Measurements from ENCODE around the gene ADARB2. TPM values are rescaled to one million over a fixed set of nuclear protein-coding genes. Genes with fewer than 3 reads are reported as not detected.

Gene ADARB2
- total and polyA plus RNA-seq, 10 of the 15 experiments (the other 5 are each of a cell fraction or from before 2014, with no cell fraction given) = 0.02 to 4.1 (median 0.76) TPM

GRCh38 chr10:1425879-1426278 is 311.4 kb downstream of the ADARB2 start:
- no peaks in the 10 kb centered on the region for H3K79me2 ChIP-seq (ENCODE audit: control insufficient read depth, insufficient read depth, low read length)
- peak; percentile 88 for ATAC-seq
- no TSS peak for BruUV-seq (replicated peaks)
- no peak for TF ChIP-seq CBX5 (IDR thresholded peaks at IDR 0.05; ENCODE audit: low read depth)
- TF ChIP-seq POLR2A (IDR thresholded peaks at IDR 0.05; ENCODE audit: low read depth, low read length) = no peak
- TF ChIP-seq MYC (IDR thresholded peaks at IDR 0.05; ENCODE audit: insufficient read depth, insufficient read length, insufficient replicate concordance, low read length, severe bottlenecking) = no peak
- TF ChIP-seq SRF (IDR thresholded peaks at IDR 0.05; ENCODE audit: low read depth in 2 of 2, low read length in 2 of 2) = no peak
- TF ChIP-seq JUNB (IDR thresholded peaks at IDR 0.05) = peak; percentile 72
- TF ChIP-seq RELB (IDR thresholded peaks at IDR 0.05; ENCODE audit: low read depth) = peak; percentile 34; the same call in 1 of the 2 replicates
- TF ChIP-seq NFYA (IDR thresholded peaks at IDR 0.05; ENCODE audit: borderline replicate concordance, low read depth, low read length) = no peak
- TF ChIP-seq EED (IDR thresholded peaks at IDR 0.05; ENCODE audit: low read depth) = peak; percentile 42; the same call in 1 of the 2 replicates
- peak; percentile 58 for TF ChIP-seq PKNOX1 (IDR thresholded peaks at IDR 0.05)
- TF ChIP-seq BCL11A (IDR thresholded peaks at IDR 0.05; ENCODE audit: low read depth, low read length) = no peak
- TF ChIP-seq PBX3 (IDR thresholded peaks at IDR 0.05; ENCODE audit: insufficient replicate concordance, low read depth, low read length) = no peak
- TF ChIP-seq KLF5 (IDR thresholded peaks at IDR 0.05; ENCODE audit: partially characterized antibody) = no peak
- no peak for TF ChIP-seq ZSCAN29 (IDR thresholded peaks at IDR 0.05)
- TF ChIP-seq IRF3 (IDR thresholded peaks at IDR 0.05) = no peak
- 0 out of 2 replicates have a peak, but pooled peaks have one; percentile 45 for TF ChIP-seq MEF2A (IDR thresholded peaks at IDR 0.05; ENCODE audit: insufficient read depth, low read depth, low read length)
- no peak for TF ChIP-seq EZH2 (IDR thresholded peaks at IDR 0.05; ENCODE audit: borderline replicate concordance, control insufficient read depth, low read depth, low read length)
- TF ChIP-seq ZNF207 (IDR thresholded peaks at IDR 0.05; ENCODE audit: borderline replicate concordance) = no peak
- 0 out of 4 replicates have a peak, but pooled peaks of 1 of the 2 experiments have one; percentile 25 for TF ChIP-seq BHLHE40 (IDR thresholded peaks at IDR 0.05; ENCODE audit: borderline replicate concordance in 1 of 2, low read depth in 2 of 2, low read length in 1 of 2)
- TF ChIP-seq RB1 (IDR thresholded peaks at IDR 0.05; ENCODE audit: borderline replicate concordance) = no peak

More at GRCh38 chr10:1425879-1426278, 311.4 kb downstream of the ADARB2 start:
- no peaks in the 10 kb centered on the region for H3K27me3 ChIP-seq (replicated peaks in 1 of 2; ENCODE audit: control insufficient read depth in 2 of 2, insufficient read depth in 2 of 2, low read length in 1 of 2)
- no peaks in the 10 kb centered on the region; the same call in 1 of the 2 replicates for H4K20me1 ChIP-seq (ENCODE audit: control insufficient read depth, insufficient read depth)
- ChIA-PET RAD21 (ENCODE audit: unreplicated experiment) (interaction anchor here (0.6 to 2.4 kb wide), 9 partner anchors 10 to 312 kb away, joined by 3 to 16 read pairs (median 3); partner anchors contain the start of gene ADARB2), POLR2A (no interaction called here), SMC1A (ENCODE audit: uncharacterized antibody, unreplicated experiment) (interaction anchor here (0.6 to 3.9 kb wide), 16 partner anchors 10 to 861 kb away, joined by 3 to 35 read pairs (median 3); no protein-coding TSS in a partner anchor), CTCF (interaction anchor here (0.9 to 1.0 kb wide), 2 partner anchors 17 to 290 kb away, joined by 3 to 5 read pairs; no protein-coding TSS in a partner anchor)
- peak overlapping the region; percentile 15 for H3K4me2 ChIP-seq (ENCODE audit: control insufficient read depth, insufficient read depth)
- no peak overlapping the region for H3K4me3 ChIP-seq
- DNase-seq (ENCODE audit: low read depth, low spot score) (peak; percentile 50), FAIRE-seq (no peak)
- H3K27ac ChIP-seq (ENCODE audit: control insufficient read depth, insufficient read depth) = no peak overlapping the region
- peaks cover 16% of the 10 kb centered on the region for H3K4me1 ChIP-seq (ENCODE audit: control insufficient read depth, insufficient read depth, low read length)
- no peaks in the 10 kb centered on the region for H3K36me3 ChIP-seq (ENCODE audit: control insufficient read depth in 2 of 2, insufficient read depth in 2 of 2, low read length in 1 of 2)
- no peaks in the 10 kb centered on the region; the same call in 2 of the 3 replicates for H3K9me3 ChIP-seq (replicated peaks; ENCODE audit: control insufficient read depth, insufficient read depth, low read length)
- no peak overlapping the region for H3K9ac ChIP-seq (ENCODE audit: control insufficient read depth, insufficient read depth, low read length)
- 4% methylated on average over 7 of the region's 7 CpGs for WGBS (ENCODE audit: insufficient coverage, insufficient replicate concordance, low lambda C conversion rate, missing lambda C conversion rate)
- intact Hi-C loops (cut with micrococcal nuclease; ENCODE audit: unreplicated experiment) = loop anchor here (10.0 kb wide), 2 partner anchors 139 to 239 kb away; no protein-coding TSS in a partner anchor
- no peak overlapping the region for H2AFZ ChIP-seq (ENCODE audit: control insufficient read depth, low read depth, low read length)
- in situ Hi-C loops (cut with MboI) = no loop called here

All from GM12878 (cell line).